H9 (cell line): ENCODE data around the gene CEACAM20. TPM values are rescaled to one million over a fixed set of nuclear protein-coding genes. Genes with fewer than 3 reads are reported as not detected.
"Not testable (repeated sequence)": the region's sequence is repeated elsewhere in the genome, so short reads cannot be mapped to it uniquely, and the experiment has no call there.

Source experiments
- DNase-seq: peaks from one replicate; pipeline ENCODE4 v3.0.0-alpha.2; 2017
- H2AFZ ChIP-seq: one replicate; pipeline ENCODE4 v1.6.1; 2013; ENCODE audit warnings: mild to moderate bottlenecking, low read length, control low read depth, moderate library complexity
- H2AK5ac ChIP-seq: 2 replicates; pipeline ENCODE4 v1.6.1; 2013; ENCODE audit warnings: low read length, control low read depth, mixed read lengths; ENCODE audit not compliant: insufficient read length
- H2BK120ac ChIP-seq: one replicate; pipeline ENCODE4 v1.6.1; 2013; ENCODE audit warnings: low read depth, mild to moderate bottlenecking, low read length, control low read depth, inconsistent platforms; ENCODE audit not compliant: poor library complexity, severe bottlenecking
- H2BK12ac ChIP-seq: 2 replicates; pipeline ENCODE4 v1.6.1; 2013; ENCODE audit warnings: low read length, control low read depth, mixed read lengths, low read depth; ENCODE audit not compliant: insufficient read length
- H2BK15ac ChIP-seq: 2 replicates; pipeline ENCODE4 v1.6.1; 2013; ENCODE audit warnings: low read depth, low read length, control low read depth
- H2BK20ac ChIP-seq: one replicate; pipeline ENCODE4 v1.6.1; 2013; ENCODE audit warnings: low read depth, mild to moderate bottlenecking, low read length, control low read depth, inconsistent platforms; ENCODE audit not compliant: poor library complexity, severe bottlenecking
- H2BK5ac ChIP-seq: 2 replicates; pipeline ENCODE4 v1.6.1; 2013; ENCODE audit warnings: low read length, control low read depth, mixed read lengths; ENCODE audit not compliant: insufficient read length
- H3K14ac ChIP-seq: 2 replicates; pipeline ENCODE4 v1.6.1; 2013; ENCODE audit warnings: low read length, control low read depth; ENCODE audit not compliant: insufficient read depth
- H3K18ac ChIP-seq: 2 replicates; pipeline ENCODE4 v1.6.1; 2013; ENCODE audit warnings: low read depth, mild to moderate bottlenecking, mixed read lengths, low read length, control low read depth; ENCODE audit not compliant: insufficient read length
- H3K23ac ChIP-seq: 2 replicates; pipeline ENCODE4 v1.6.1; 2013; ENCODE audit warnings: low read length, control low read depth, mixed read lengths, low read depth; ENCODE audit not compliant: insufficient read length
- H3K23me2 ChIP-seq: 2 replicates; pipeline ENCODE4 v1.6.1; 2013; ENCODE audit warnings: low read depth, mild to moderate bottlenecking, mixed read lengths, low read length, control low read depth; ENCODE audit not compliant: insufficient read length, poor library complexity, severe bottlenecking
- H3K27ac ChIP-seq: 2 replicates; pipeline ENCODE4 v1.5.1; 2013; ENCODE audit warnings: low read length, control low read depth, mixed read lengths, low read depth; ENCODE audit not compliant: insufficient read length
- H3K27me3 ChIP-seq: 2 replicates; pipeline ENCODE4 v1.6.1; 2013; ENCODE audit warnings: low read length, control low read depth, inconsistent platforms; ENCODE audit not compliant: insufficient read depth
- H3K4ac ChIP-seq: 2 replicates; pipeline ENCODE4 v1.6.1; 2013; ENCODE audit warnings: low read depth, mild to moderate bottlenecking, control low read depth, inconsistent platforms, low read length, moderate library complexity
- H3K4me1 ChIP-seq: 2 replicates; pipeline ENCODE4 v1.6.1; 2013; ENCODE audit warnings: low read length, control low read depth, inconsistent platforms; ENCODE audit not compliant: insufficient read depth
- H3K4me2 ChIP-seq: 2 replicates; pipeline ENCODE4 v1.6.1; 2013; ENCODE audit warnings: low read length, control low read depth, mixed read lengths; ENCODE audit not compliant: insufficient read length, insufficient read depth
- H3K56ac ChIP-seq: 2 replicates; pipeline ENCODE4 v1.6.1; 2013; ENCODE audit warnings: low read depth, mild to moderate bottlenecking, mixed read lengths, low read length, control low read depth; ENCODE audit not compliant: insufficient read length
- H3K79me1 ChIP-seq: 2 replicates; pipeline ENCODE4 v1.6.1; 2013; ENCODE audit warnings: low read depth, mild to moderate bottlenecking, moderate library complexity, low read length, control low read depth, inconsistent platforms; ENCODE audit not compliant: insufficient read depth, poor library complexity, severe bottlenecking
- H3K79me2 ChIP-seq: 2 replicates; pipeline ENCODE4 v1.6.1; 2013; ENCODE audit warnings: low read length, control low read depth, inconsistent platforms; ENCODE audit not compliant: insufficient read depth
- H3K9ac ChIP-seq: 2 replicates; pipeline ENCODE4 v1.6.1; 2013; ENCODE audit warnings: low read length, control low read depth, mixed read lengths; ENCODE audit not compliant: insufficient read length; ENCODE audit errors: extremely low read depth
- H3K9me3 ChIP-seq: one replicate; pipeline ENCODE4 v1.6.1; 2013; ENCODE audit warnings: low read depth, low read length, inconsistent platforms; ENCODE audit not compliant: control insufficient read depth
- H3T11ph ChIP-seq: one replicate; pipeline ENCODE4 v1.6.1; 2013; ENCODE audit warnings: mild to moderate bottlenecking, low read length, control low read depth, inconsistent platforms
- H4K20me1 ChIP-seq: one replicate; pipeline ENCODE4 v1.6.1; 2013; ENCODE audit not compliant: control insufficient read depth, insufficient read length, insufficient read depth
- H4K5ac ChIP-seq: 2 replicates; pipeline ENCODE4 v1.6.1; 2013; ENCODE audit warnings: low read depth, mild to moderate bottlenecking, mixed read lengths, low read length, control low read depth; ENCODE audit not compliant: insufficient read length
- H4K8ac ChIP-seq: replicated peaks from 2 replicates; pipeline ENCODE4 v1.6.1; 2013; ENCODE audit warnings: low read length, control low read depth, mixed read lengths, low read depth; ENCODE audit not compliant: insufficient read length
- H4K91ac ChIP-seq: 2 replicates; pipeline ENCODE4 v1.6.1; 2013; ENCODE audit warnings: low read depth, mild to moderate bottlenecking, moderate library complexity, mixed read lengths, low read length, control low read depth; ENCODE audit not compliant: insufficient read length
- H3K27ac Mint-ChIP-seq, 3 experiments: 2 replicates in 2 of 3; 3 replicates in 1 of 3; pipeline ENCODE4 v1.8.0; 2020 to 2021; ENCODE audit warnings: mixed read lengths in 3 of 3, mild to moderate bottlenecking in 1 of 3, moderate library complexity in 1 of 3
- H3K27me3 Mint-ChIP-seq: 2 replicates; pipeline ENCODE4 v1.8.0; 2021; ENCODE audit warnings: low read depth, mild to moderate bottlenecking, moderate library complexity, mixed read lengths
- H3K36me3 Mint-ChIP-seq, 3 experiments: 2 replicates in 2 of 3; 3 replicates in 1 of 3; pipeline ENCODE4 v1.8.0; 2020 to 2021; ENCODE audit warnings: low read depth in 3 of 3, mixed read lengths in 3 of 3; ENCODE audit not compliant: insufficient read depth in 1 of 3
- H3K4me1 Mint-ChIP-seq, 2 experiments: 2 replicates each; pipeline ENCODE4 v1.8.0; 2020; ENCODE audit warnings: mixed read lengths in 2 of 2
- H3K4me3 Mint-ChIP-seq, 2 experiments: 2 replicates in 1 of 2; 3 replicates in 1 of 2; pipeline ENCODE4 v1.8.0; 2020 to 2021; ENCODE audit warnings: mild to moderate bottlenecking in 2 of 2, mixed read lengths in 2 of 2, moderate library complexity in 1 of 2
- H3K9me3 Mint-ChIP-seq, 2 experiments: 2 replicates in 1 of 2; 3 replicates in 1 of 2; pipeline ENCODE4 v1.8.0; 2020; ENCODE audit warnings: mild to moderate bottlenecking in 2 of 2, mixed read lengths in 2 of 2, moderate library complexity in 1 of 2
- WGBS: extraction: QIAGEN DNeasy Blood & Tissue Kit; methylation state at CpG from one replicate; pipeline ENCODE4 v1.1.7; 2013; ENCODE audit warnings: missing lambda C conversion rate, low lambda C conversion rate, mixed read lengths; ENCODE audit not compliant: insufficient read length; ENCODE audit errors: extremely low coverage; 5-methylcytosine and 5-hydroxymethylcytosine counted together
- total RNA-seq: library from RNA; stranded (reverse); gene quantifications from 2 replicates; pipeline ENCODE4 v1.2.1, GENCODE V29; 2021

The CEACAM20 gene
- total RNA-seq, 1 experiment from 2014 or later, result not detected

GRCh38 chr19:44462600-44463286, 66.7 kb downstream of the CEACAM20 start:
- not testable (repeated sequence) for H3K79me2 ChIP-seq, H3K27me3 ChIP-seq, H3K79me1 ChIP-seq, H2AFZ ChIP-seq, H3K14ac ChIP-seq, H3K4me1 Mint-ChIP-seq, H2BK15ac ChIP-seq, H4K91ac ChIP-seq, H2BK12ac ChIP-seq, H4K8ac ChIP-seq, H4K5ac ChIP-seq, DNase-seq, H3T11ph ChIP-seq, H2BK5ac ChIP-seq, H3K27me3 Mint-ChIP-seq, H3K4me3 Mint-ChIP-seq, H3K27ac Mint-ChIP-seq, H3K23me2 ChIP-seq, H3K4me2 ChIP-seq, H3K18ac ChIP-seq, H2BK20ac ChIP-seq, H3K4ac ChIP-seq, H4K20me1 ChIP-seq, H3K23ac ChIP-seq, H3K4me1 ChIP-seq, H3K9ac ChIP-seq, H3K56ac ChIP-seq, H2BK120ac ChIP-seq, H3K27ac ChIP-seq, H2AK5ac ChIP-seq
- H3K9me3 ChIP-seq, result peaks cover 54% of the 10 kb centered on the region
- H3K36me3 Mint-ChIP-seq, result peaks cover 0 to 15% (median 11%) of the 10 kb centered on the region in 3 experiments; a peak in 4 of 7 replicates
- WGBS, result no CpG with 5 or more reads among the region's 3 CpGs
- H3K9me3 Mint-ChIP-seq, result peaks cover 62 to 68% of the 10 kb centered on the region in 2 experiments

Other genes starting within 250 kb of the CEACAM20 start
- gene ZNF235, start 224.7 kb downstream of the CEACAM20 start, total RNA-seq, result 5.4 and 6.6 TPM in 2 replicates
- 3.3 and 4.2 TPM in 2 replicates for gene ZNF112, start 173.0 kb downstream of the CEACAM20 start, total RNA-seq
- 3.9 TPM in 2 replicates for gene ZNF285, start 128.1 kb downstream of the CEACAM20 start, total RNA-seq
- 5.6 and 7.4 TPM in 2 replicates for gene ZNF229, start 81.2 kb downstream of the CEACAM20 start, total RNA-seq
- 13.2 and 13.6 TPM in 2 replicates for gene ZNF180, start 29.2 kb downstream of the CEACAM20 start, total RNA-seq
- gene IGSF23, start 83.9 kb upstream of the CEACAM20 start, total RNA-seq, result not detected in 2 replicates
- gene PVR, start 114.2 kb upstream of the CEACAM20 start, total RNA-seq, result 29.2 and 30.5 TPM in 2 replicates
- 3.5 and 4.6 TPM in 2 replicates for gene CEACAM19, start 141.8 kb upstream of the CEACAM20 start, total RNA-seq
- gene CEACAM16, start 169.5 kb upstream of the CEACAM20 start, total RNA-seq, result not detected in 2 replicates
- gene BCL3, start 219.0 kb upstream of the CEACAM20 start, total RNA-seq, result 1.2 and 2.2 TPM in 2 replicates
- gene CBLC, start 248.2 kb upstream of the CEACAM20 start, total RNA-seq, result 14.2 and 15.9 TPM in 2 replicates